K562 (cell line): ENCODE measurements around the gene SVIL. TPM values are rescaled to one million over a fixed set of nuclear protein-coding genes. Genes with fewer than 3 reads are reported as not detected.

Experiments used
- ATF1 ChIP-seq, 2 experiments: fragments of 450-650 bp in 1 of 2; IDR thresholded peaks; 2 replicates each; pipeline ENCODE4 v1.6.1; 2016; ENCODE audit warnings: missing compliant biosample characterization in 1 of 2, missing genetic modification characterization in 1 of 2
- DDX20 ChIP-seq: fragments of 450-650 bp; IDR thresholded peaks from 2 replicates; pipeline ENCODE4 v1.6.1; 2016; ENCODE audit warnings: missing genetic modification characterization, low read depth, mild to moderate bottlenecking, missing compliant biosample characterization, moderate library complexity
- ELF1 ChIP-seq: fragments of 200-800 bp; sonication (Bioruptor generic); IDR thresholded peaks from 2 replicates; pipeline ENCODE4 v1.6.1; 2016; ENCODE audit warnings: missing genetic modification characterization, missing compliant biosample characterization
- ELF4 ChIP-seq: fragments of 450-650 bp; formaldehyde crosslinking; IDR thresholded peaks from 2 replicates; pipeline ENCODE4 v1.4.0; 2022; ENCODE audit warnings: missing genetic modification characterization
- MCM3 ChIP-seq: fragments of 450-650 bp; IDR thresholded peaks from 2 replicates; pipeline ENCODE4 v1.6.1; 2016
- PTRF ChIP-seq: fragments of 450-650 bp; IDR thresholded peaks from 2 replicates; pipeline ENCODE4 v1.6.1; 2016; ENCODE audit warnings: mild to moderate bottlenecking, missing genetic modification characterization, missing compliant biosample characterization
- SMAD2 ChIP-seq: fragments of 150-350 bp; IDR thresholded peaks from 2 replicates; pipeline ENCODE4 v1.6.1; 2014; ENCODE audit warnings: low read depth, mild to moderate bottlenecking, low read length
- SP2 ChIP-seq: IDR thresholded peaks from 2 replicates; pipeline ENCODE4 v1.6.1; 2011; ENCODE audit warnings: mild to moderate bottlenecking, low read depth, low read length, moderate library complexity; ENCODE audit not compliant: poor library complexity, severe bottlenecking; ENCODE audit errors: extremely low read depth
- SRSF3 ChIP-seq: fragments of 200-400 bp; formaldehyde crosslinking; IDR thresholded peaks from 2 replicates; pipeline ENCODE4 v1.6.1; 2016; ENCODE audit warnings: mild to moderate bottlenecking, low read length, moderate library complexity; ENCODE audit not compliant: insufficient read depth
- TBP ChIP-seq: optimal IDR thresholded peaks from 2 replicates; pipeline ENCODE3; 2011; ENCODE audit warnings: low read depth, low read length, improper control_type of control experiment
- polyA plus RNA-seq, 8 experiments: library from polyadenylated mRNA; depleted of rRNA in 4 of 8; stranded (reverse) in 5 of 8; unstranded in 3 of 8; fragments of >200 nt; fragmentation: Nextera tagmentation in 2 of 8; fragmentation: Illumina TruSeq in 1 of 8; extraction: Ambion mirVana in 2 of 8; extraction: Trizol in 1 of 8; gene quantifications; 2 replicates each; pipeline versions ENCODE4 v1.2.1 to v1.2.3, GENCODE V29; 2011 to 2014; ENCODE audit warnings: inconsistent platforms in 1 of 8, missing spikeins in 1 of 8
- total RNA-seq, 7 experiments: library from RNA; depleted of rRNA in 6 of 7; stranded (reverse); fragments of >200 nt in 6 of 7; fragmentation: Illumina TruSeq in 2 of 7; extraction: Trizol in 2 of 7; gene quantifications; 2 replicates each; pipeline versions ENCODE4 v1.2.1 to v1.2.3, GENCODE V29; 2011 to 2021; ENCODE audit warnings: low replicate concordance in 1 of 7
- TF ChIP-seq, protein P1 (sequence below): fragments of 450-650 bp; IDR thresholded peaks from 2 replicates; pipeline ENCODE4 v1.6.1; 2016; ENCODE audit warnings: mild to moderate bottlenecking, moderate library complexity

The SVIL gene
- total and polyA plus RNA-seq, 9 of the 15 experiments (the other 6 are each of a cell fraction or from before 2014, with no cell fraction given), result under 0.01 to 0.18 (median 0.05) TPM; not detected in 3

GRCh38 chr10:29417324-29417723 lies 217.4 kb downstream of the SVIL start (continued):
- TF ChIP-seq, protein P1, sequence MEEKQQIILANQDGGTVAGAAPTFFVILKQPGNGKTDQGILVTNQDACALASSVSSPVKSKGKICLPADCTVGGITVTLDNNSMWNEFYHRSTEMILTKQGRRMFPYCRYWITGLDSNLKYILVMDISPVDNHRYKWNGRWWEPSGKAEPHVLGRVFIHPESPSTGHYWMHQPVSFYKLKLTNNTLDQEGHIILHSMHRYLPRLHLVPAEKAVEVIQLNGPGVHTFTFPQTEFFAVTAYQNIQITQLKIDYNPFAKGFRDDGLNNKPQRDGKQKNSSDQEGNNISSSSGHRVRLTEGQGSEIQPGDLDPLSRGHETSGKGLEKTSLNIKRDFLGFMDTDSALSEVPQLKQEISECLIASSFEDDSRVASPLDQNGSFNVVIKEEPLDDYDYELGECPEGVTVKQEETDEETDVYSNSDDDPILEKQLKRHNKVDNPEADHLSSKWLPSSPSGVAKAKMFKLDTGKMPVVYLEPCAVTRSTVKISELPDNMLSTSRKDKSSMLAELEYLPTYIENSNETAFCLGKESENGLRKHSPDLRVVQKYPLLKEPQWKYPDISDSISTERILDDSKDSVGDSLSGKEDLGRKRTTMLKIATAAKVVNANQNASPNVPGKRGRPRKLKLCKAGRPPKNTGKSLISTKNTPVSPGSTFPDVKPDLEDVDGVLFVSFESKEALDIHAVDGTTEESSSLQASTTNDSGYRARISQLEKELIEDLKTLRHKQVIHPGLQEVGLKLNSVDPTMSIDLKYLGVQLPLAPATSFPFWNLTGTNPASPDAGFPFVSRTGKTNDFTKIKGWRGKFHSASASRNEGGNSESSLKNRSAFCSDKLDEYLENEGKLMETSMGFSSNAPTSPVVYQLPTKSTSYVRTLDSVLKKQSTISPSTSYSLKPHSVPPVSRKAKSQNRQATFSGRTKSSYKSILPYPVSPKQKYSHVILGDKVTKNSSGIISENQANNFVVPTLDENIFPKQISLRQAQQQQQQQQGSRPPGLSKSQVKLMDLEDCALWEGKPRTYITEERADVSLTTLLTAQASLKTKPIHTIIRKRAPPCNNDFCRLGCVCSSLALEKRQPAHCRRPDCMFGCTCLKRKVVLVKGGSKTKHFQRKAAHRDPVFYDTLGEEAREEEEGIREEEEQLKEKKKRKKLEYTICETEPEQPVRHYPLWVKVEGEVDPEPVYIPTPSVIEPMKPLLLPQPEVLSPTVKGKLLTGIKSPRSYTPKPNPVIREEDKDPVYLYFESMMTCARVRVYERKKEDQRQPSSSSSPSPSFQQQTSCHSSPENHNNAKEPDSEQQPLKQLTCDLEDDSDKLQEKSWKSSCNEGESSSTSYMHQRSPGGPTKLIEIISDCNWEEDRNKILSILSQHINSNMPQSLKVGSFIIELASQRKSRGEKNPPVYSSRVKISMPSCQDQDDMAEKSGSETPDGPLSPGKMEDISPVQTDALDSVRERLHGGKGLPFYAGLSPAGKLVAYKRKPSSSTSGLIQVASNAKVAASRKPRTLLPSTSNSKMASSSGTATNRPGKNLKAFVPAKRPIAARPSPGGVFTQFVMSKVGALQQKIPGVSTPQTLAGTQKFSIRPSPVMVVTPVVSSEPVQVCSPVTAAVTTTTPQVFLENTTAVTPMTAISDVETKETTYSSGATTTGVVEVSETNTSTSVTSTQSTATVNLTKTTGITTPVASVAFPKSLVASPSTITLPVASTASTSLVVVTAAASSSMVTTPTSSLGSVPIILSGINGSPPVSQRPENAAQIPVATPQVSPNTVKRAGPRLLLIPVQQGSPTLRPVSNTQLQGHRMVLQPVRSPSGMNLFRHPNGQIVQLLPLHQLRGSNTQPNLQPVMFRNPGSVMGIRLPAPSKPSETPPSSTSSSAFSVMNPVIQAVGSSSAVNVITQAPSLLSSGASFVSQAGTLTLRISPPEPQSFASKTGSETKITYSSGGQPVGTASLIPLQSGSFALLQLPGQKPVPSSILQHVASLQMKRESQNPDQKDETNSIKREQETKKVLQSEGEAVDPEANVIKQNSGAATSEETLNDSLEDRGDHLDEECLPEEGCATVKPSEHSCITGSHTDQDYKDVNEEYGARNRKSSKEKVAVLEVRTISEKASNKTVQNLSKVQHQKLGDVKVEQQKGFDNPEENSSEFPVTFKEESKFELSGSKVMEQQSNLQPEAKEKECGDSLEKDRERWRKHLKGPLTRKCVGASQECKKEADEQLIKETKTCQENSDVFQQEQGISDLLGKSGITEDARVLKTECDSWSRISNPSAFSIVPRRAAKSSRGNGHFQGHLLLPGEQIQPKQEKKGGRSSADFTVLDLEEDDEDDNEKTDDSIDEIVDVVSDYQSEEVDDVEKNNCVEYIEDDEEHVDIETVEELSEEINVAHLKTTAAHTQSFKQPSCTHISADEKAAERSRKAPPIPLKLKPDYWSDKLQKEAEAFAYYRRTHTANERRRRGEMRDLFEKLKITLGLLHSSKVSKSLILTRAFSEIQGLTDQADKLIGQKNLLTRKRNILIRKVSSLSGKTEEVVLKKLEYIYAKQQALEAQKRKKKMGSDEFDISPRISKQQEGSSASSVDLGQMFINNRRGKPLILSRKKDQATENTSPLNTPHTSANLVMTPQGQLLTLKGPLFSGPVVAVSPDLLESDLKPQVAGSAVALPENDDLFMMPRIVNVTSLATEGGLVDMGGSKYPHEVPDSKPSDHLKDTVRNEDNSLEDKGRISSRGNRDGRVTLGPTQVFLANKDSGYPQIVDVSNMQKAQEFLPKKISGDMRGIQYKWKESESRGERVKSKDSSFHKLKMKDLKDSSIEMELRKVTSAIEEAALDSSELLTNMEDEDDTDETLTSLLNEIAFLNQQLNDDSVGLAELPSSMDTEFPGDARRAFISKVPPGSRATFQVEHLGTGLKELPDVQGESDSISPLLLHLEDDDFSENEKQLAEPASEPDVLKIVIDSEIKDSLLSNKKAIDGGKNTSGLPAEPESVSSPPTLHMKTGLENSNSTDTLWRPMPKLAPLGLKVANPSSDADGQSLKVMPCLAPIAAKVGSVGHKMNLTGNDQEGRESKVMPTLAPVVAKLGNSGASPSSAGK, result no peak
- no peak for TF ChIP-seq SMAD2
- no peak for TF ChIP-seq ELF1 (tag)
- TF ChIP-seq MCM3, result no peak
- TF ChIP-seq PTRF (tag), result no peak
- TF ChIP-seq ATF1 (CRISPR knock-in tag; IDR thresholded peaks at IDR 0.05), result no peak
- no peak for TF ChIP-seq ATF1 (tag; IDR thresholded peaks at IDR 0.05)
- TF ChIP-seq ELF4 (CRISPR knock-in tag), result no peak
- TF ChIP-seq DDX20, result no peak
- no peak for TF ChIP-seq SRSF3
- no peak for TF ChIP-seq TBP
- no peak for TF ChIP-seq SP2
